Embryonic facial prominence (tissue), 1 donor: ENCODE measurements around the gene PRSS33.

ENCODE experiments used
- DNase-seq: peaks from one replicate; pipeline ENCODE4 v3.0.0-alpha.2; 2016; ENCODE audit errors: extremely low spot score

The PRSS33 gene

GRCh38 chr16:2787406-2787805 lies at the start of gene PRSS33:
PRSS33 (minus strand) TSS chr16:2787560; CDS start chr16:2786547, 1,013 bp downstream.
- no peak for DNase-seq

DNA sequence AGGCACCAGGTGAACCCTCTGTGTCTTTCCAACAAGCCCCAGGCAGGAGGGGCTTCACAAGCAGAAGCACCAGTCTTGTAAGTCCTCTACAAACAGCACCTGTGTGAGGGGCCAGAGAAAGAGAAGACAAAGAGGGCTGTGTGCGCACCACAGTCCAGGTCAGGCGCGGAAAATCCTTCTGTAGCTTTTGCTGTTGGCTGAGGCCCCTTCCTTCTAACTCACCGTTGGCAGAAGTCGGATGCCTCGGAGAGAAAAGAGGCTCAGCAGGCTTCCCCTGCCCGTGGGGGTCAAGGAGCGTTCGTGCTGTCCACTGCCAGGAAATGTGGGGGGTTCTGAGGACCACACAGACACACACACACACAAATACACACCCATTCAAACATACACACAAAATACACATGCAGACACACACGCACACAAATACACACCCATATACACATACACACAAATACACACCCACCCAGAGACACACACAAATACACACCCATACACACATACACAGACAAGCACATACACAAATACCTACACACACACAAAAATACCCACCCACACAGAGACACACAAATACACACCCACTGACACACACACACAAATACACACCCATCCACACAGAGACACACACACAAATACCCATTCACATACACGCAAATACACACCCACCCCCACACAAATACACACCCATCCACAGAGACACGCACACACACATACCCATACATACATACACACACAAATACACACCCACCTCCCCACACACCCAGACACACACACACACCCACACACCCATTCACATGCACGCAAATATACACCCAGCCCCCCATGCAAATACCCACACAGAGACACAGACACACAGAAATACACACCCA lies 49.5 kb upstream of the PRSS33 start:
- DNase-seq: no peak

- no peak for DNase-seq
These were observed 48.5 kb upstream of the PRSS33 start for GRCh38 chr16:2835638-2836493.

- DNase-seq: no peak
These were observed 47.6 kb upstream of the PRSS33 start for GRCh38 chr16:2834968-2835367.

GRCh38 chr16:2833776-2834175 lies 46.4 kb upstream of the PRSS33 start:
- DNase-seq: no peak

GRCh38 chr16:2831203-2831602 lies 43.8 kb upstream of the PRSS33 start:
- no peak for DNase-seq

DNA sequence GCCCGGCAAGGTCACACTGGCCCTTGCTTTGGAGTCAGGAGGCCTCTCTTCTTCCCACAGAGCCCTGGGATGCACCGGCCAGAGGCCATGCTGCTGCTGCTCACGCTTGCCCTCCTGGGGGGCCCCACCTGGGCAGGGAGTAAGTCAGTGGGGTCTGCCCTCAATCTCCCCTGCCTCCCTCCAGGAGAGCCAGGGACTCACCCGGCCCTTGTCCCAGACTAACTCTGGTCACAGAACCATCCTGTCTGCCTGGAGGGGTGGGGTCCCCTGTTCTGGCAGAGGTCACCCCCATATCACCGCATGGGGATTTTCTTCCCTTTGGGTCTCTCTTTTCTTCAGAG lies 43.0 kb upstream of the PRSS33 start:
- DNase-seq: no peak

- DNase-seq: no peak
These were observed 42.4 kb upstream of the PRSS33 start, which contains the start of gene ZG16B for GRCh38 chr16:2829501-2830354. ZG16B (plus strand) TSS chr16:2830303; CDS start chr16:2830442, 139 bp downstream.

DNA sequence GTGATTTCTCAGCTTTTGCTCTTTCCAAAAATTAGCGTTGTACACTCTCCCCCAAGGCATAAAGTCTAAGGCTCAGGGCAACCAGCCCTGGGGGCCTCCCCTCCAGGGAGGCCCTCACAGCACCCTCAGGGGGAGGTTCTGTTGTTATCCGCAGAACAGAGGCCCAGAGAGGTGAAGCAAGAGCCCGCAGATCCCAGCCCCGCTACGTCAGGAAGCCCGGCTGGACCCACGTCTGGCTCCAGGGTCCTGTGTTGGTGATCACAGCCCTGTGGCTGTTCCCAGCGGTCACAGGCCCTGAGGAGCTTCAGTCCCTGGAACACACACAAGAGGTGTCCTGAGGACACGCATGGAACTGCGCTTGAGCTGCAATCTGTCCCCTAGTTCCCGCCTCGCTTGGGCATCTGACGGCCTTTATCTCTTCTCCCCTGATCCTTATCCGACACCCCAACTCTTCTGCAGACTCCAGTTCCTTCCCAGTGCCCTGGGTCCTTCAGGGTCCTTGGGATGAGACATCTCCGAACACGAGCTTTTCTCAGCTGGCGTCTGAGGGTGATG lies 41.6 kb upstream of the PRSS33 start:
- DNase-seq: no peak

DNA sequence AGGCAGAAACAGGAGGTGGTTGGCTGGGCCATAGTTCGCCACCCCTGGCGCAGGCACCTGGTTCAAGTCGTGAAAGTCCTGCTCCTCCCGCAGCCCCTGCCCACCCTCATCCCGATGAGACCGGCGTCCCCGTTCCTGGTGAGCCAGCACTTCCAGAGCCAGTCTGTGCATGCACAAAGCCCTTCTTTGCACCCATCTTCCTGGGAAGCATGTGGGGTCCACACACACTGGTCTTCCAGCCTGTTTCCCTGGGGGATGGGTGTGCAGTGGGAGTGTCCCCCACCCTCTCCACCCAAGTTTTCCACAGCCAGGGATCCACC lies 41.1 kb upstream of the PRSS33 start:
- DNase-seq: no peak

- no peak for DNase-seq
These were observed 40.6 kb upstream of the PRSS33 start for GRCh38 chr16:2827831-2828520.

DNA sequence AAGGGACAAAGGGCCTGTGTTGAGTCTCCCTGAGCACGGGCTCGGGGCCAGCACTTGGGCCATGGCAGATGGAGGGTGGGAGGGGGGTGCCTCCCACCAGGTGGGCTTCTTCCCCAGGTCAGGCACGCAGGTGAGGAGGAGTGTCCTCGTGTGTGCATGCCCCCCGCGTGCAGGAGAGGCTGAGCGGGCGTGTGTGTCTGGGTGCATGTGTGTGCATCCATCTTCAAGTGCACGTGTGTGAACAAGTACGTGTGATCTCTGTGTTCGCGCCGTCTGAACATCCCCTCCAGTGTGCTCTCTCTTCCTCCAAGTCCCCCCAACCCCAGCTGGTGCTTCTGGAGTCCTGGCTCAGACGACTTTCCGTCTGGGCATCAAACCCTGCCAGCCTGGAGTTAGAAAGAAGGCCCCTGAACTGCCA lies 40.0 kb upstream of the PRSS33 start:
- no peak for DNase-seq

GRCh38 chr16:2826591-2827373 lies 39.4 kb upstream of the PRSS33 start:
- no peak for DNase-seq

GRCh38 chr16:2825906-2826305 lies 38.5 kb upstream of the PRSS33 start:
- DNase-seq: no peak

DNA sequence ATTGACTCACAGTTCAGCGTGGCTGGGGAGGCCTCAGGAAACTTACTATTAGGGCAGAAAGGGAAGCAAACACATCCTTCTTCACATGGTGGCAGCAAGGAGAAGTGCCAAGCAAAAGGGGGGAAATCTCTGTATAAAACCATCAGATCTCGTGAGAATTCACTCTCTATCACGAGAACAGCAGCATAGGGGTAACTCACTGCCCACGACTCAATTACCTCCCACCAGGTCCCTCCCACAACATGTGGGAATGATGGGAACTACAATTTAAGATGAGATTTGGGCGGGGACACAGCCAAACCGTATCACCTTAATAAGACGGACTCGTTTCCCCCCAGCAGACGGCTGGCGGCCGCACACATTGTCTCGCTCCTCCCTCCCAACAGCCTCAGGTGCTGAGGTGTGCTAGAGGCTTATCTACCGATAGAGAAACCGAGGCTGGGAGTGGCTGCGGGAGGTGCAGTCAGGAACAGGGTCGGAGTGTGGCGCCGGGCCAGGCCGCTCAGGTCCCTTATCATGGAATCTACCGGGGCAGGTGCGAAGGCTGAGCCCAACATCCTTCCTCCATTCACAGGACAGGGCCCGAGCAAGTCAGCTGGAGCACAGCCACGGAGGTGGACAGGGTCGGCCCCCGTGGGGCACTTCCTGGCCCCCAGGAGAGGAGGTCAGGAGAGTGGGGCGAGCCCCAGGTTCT lies 37.8 kb upstream of the PRSS33 start:
- DNase-seq: no peak

- no peak for DNase-seq
These were observed 37.3 kb upstream of the PRSS33 start for GRCh38 chr16:2824626-2825025.

GRCh38 chr16:2822496-2822895 lies 35.1 kb upstream of the PRSS33 start:
- DNase-seq: no peak

- no peak for DNase-seq
These were observed 34.8 kb upstream of the PRSS33 start for GRCh38 chr16:2822158-2822495.

DNA sequence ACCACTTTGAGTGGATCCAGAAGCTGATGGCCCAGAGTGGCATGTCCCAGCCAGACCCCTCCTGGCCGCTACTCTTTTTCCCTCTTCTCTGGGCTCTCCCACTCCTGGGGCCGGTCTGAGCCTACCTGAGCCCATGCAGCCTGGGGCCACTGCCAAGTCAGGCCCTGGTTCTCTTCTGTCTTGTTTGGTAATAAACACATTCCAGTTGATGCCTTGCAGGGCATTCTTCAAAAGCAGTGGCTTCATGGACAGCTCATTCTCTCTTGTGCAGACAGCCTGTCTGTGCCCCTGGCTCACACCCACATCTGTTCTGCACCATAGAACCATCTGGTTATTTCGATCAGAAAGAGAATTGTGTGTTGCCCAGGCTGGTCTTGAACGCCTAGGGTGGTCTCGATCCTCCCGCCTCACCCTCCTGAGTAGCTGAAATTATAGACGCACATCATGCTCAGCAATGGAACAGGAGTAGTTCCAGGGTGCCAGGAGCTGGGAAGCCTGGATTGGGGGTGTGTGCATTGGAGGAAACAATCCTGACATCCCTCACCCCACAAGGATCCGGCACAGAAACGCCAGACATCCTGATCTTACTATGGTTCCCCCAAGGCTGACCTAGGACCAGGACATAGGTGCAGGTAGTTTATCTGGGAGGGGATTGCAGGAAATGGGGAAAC lies 34.3 kb upstream of the PRSS33 start:
- no peak for DNase-seq
